WTC11 (cell line): ENCODE measurements around the gene COLQ. TPM values are rescaled to one million over a fixed set of nuclear protein-coding genes. Genes with fewer than 3 reads are reported as not detected.

ENCODE experiments used
- ELF4 ChIP-seq: sonication (generic); formaldehyde crosslinking; IDR thresholded peaks from 2 replicates; pipeline ENCODE4 v1.8.1; 2022; ENCODE audit warnings: low read depth, mild to moderate bottlenecking, moderate library complexity, missing genetic modification reagents
- EMX1 ChIP-seq: fragments of 250-450 bp; sonication (Bioruptor Pico); IDR thresholded peaks from 2 replicates; pipeline ENCODE4 v1.8.0; 2021; ENCODE audit warnings: mild to moderate bottlenecking
- ESRRA ChIP-seq: sonication (generic); formaldehyde crosslinking; IDR thresholded peaks from 2 replicates; pipeline ENCODE4 v1.8.1; 2022; ENCODE audit warnings: mild to moderate bottlenecking, missing genetic modification reagents, borderline replicate concordance
- GABPB1 ChIP-seq: sonication (generic); formaldehyde crosslinking; IDR thresholded peaks from 2 replicates; pipeline ENCODE4 v1.8.1; 2023; ENCODE audit warnings: mild to moderate bottlenecking, missing genetic modification reagents
- KAT7 ChIP-seq: sonication (generic); formaldehyde crosslinking; IDR thresholded peaks from 2 replicates; pipeline ENCODE4 v1.8.1; 2023; ENCODE audit warnings: missing genetic modification reagents, mild to moderate bottlenecking, borderline replicate concordance
- MXD4 ChIP-seq: fragments of 250-450 bp; sonication (Bioruptor Pico); IDR thresholded peaks from 2 replicates; pipeline ENCODE4 v1.8.0; 2021; ENCODE audit warnings: mild to moderate bottlenecking, moderate library complexity, borderline replicate concordance
- NFYB ChIP-seq: sonication (generic); formaldehyde crosslinking; conservative IDR thresholded peaks from 2 replicates; pipeline ENCODE4 v1.8.0; 2022; ENCODE audit warnings: low read depth, missing genetic modification reagents
- NR3C1 ChIP-seq: sonication (generic); formaldehyde crosslinking; conservative IDR thresholded peaks from 2 replicates; pipeline ENCODE4 v1.8.1; 2023; ENCODE audit warnings: low read depth, mild to moderate bottlenecking, missing genetic modification reagents
- ZNF121 ChIP-seq: sonication (generic); formaldehyde crosslinking; IDR thresholded peaks from 2 replicates; pipeline ENCODE4 v1.8.0; 2023; ENCODE audit warnings: missing genetic modification reagents
- ZNF232 ChIP-seq: sonication (generic); formaldehyde crosslinking; IDR thresholded peaks from 2 replicates; pipeline ENCODE4 v1.8.0; 2022; ENCODE audit warnings: mild to moderate bottlenecking, missing genetic modification reagents
- ZNF396 ChIP-seq: fragments of 250-450 bp; sonication (Bioruptor Pico); IDR thresholded peaks from 2 replicates; pipeline ENCODE4 v1.8.0; 2021; ENCODE audit warnings: mild to moderate bottlenecking, moderate library complexity, borderline replicate concordance
- total RNA-seq: library from RNA; stranded (reverse); gene quantifications from 3 replicates; pipeline ENCODE4 v1.2.3, GENCODE V29; 2021
- TF ChIP-seq, protein P1 (sequence below): sonication (generic); formaldehyde crosslinking; IDR thresholded peaks from 2 replicates; pipeline ENCODE4 v1.8.0; 2022; ENCODE audit warnings: mild to moderate bottlenecking, missing genetic modification reagents
- TF ChIP-seq, protein P2 (sequence below): fragments of 250-450 bp; sonication (Bioruptor Pico); IDR thresholded peaks from 2 replicates; pipeline ENCODE4 v1.8.0; 2021; ENCODE audit warnings: mild to moderate bottlenecking
- TF ChIP-seq, protein P3 (sequence below): sonication (generic); formaldehyde crosslinking; IDR thresholded peaks from 2 replicates; pipeline ENCODE4 v1.8.1; 2023; ENCODE audit warnings: mild to moderate bottlenecking, moderate library complexity, missing genetic modification reagents
- TF ChIP-seq, protein P4 (sequence below): fragments of 200-600 bp; IDR thresholded peaks from 2 replicates; pipeline ENCODE4 v1.8.0; 2022; ENCODE audit warnings: antibody characterized with exemption
- TF ChIP-seq, protein P5 (sequence below): fragments of 250-450 bp; sonication (Bioruptor Pico); IDR thresholded peaks from 2 replicates; pipeline ENCODE4 v2.1.2; 2022; ENCODE audit warnings: mild to moderate bottlenecking, moderate library complexity
- TF ChIP-seq, protein P6 (sequence below): sonication (generic); formaldehyde crosslinking; IDR thresholded peaks from 2 replicates; pipeline ENCODE4 v1.8.1; 2023; ENCODE audit warnings: mild to moderate bottlenecking, missing genetic modification reagents, borderline replicate concordance
- TF ChIP-seq, protein P7 (sequence below): fragments of 250-450 bp; sonication (Bioruptor Pico); conservative IDR thresholded peaks from 2 replicates; pipeline ENCODE4 v1.9.0; 2021; ENCODE audit warnings: mild to moderate bottlenecking
- TF ChIP-seq, protein P8 (sequence below): sonication (generic); formaldehyde crosslinking; conservative IDR thresholded peaks from 2 replicates; pipeline ENCODE4 v1.8.1; 2022; ENCODE audit warnings: mild to moderate bottlenecking, missing genetic modification reagents
- TF ChIP-seq, protein P9 (sequence below): sonication (generic); formaldehyde crosslinking; IDR thresholded peaks from 2 replicates; pipeline ENCODE4 v1.8.1; 2022; ENCODE audit warnings: mild to moderate bottlenecking, missing genetic modification reagents, moderate library complexity, borderline replicate concordance

COLQ gene
- total RNA-seq, 1 experiment from 2014 or later, result 2.2 TPM

DNA sequence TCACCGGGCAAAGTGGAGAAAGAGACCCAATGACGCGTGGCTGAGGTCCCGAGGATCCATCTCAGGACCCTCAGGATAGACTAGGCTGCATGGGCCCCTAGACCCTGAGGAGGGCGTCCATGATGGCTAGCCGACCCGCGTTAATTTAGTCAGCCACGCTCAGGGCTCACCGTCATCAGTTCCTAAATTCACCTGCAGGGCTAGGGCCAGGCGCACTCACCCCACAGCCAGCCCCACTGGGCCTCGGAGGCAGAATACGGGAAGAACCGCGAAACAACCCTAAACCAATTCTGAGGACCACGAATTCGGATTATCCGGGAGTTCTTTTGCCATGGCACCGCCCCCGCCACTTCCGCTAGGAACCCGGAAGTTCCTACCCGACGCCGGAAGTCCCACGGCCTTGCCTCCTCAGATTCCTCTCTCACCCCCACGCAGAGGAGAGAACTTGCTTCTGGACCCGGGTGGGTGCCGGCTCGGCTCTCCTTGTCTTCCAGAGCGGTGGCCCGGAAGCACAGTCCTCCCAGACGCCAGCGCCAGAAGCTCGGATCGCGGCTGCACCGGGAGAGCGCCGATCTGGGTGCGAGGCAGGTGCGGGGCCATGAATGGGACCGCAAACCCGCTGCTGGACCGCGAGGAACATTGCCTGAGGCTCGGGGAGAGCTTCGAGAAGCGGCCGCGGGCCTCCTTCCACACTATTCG is 94.2 kb downstream of the COLQ start, which contains the start of the genes EAF1 and METTL6 (continued):
- no peak for TF ChIP-seq NR3C1 (CRISPR knock-in tag)
- TF ChIP-seq NFYB (CRISPR knock-in tag), result no peak
- TF ChIP-seq, protein P1, sequence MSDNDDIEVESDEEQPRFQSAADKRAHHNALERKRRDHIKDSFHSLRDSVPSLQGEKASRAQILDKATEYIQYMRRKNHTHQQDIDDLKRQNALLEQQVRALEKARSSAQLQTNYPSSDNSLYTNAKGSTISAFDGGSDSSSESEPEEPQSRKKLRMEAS (CRISPR knock-in tag), result peak; percentile 65; the same call in 1 of the 2 replicates
- peak; percentile 97 for TF ChIP-seq KAT7 (CRISPR knock-in tag)
- TF ChIP-seq, protein P2, sequence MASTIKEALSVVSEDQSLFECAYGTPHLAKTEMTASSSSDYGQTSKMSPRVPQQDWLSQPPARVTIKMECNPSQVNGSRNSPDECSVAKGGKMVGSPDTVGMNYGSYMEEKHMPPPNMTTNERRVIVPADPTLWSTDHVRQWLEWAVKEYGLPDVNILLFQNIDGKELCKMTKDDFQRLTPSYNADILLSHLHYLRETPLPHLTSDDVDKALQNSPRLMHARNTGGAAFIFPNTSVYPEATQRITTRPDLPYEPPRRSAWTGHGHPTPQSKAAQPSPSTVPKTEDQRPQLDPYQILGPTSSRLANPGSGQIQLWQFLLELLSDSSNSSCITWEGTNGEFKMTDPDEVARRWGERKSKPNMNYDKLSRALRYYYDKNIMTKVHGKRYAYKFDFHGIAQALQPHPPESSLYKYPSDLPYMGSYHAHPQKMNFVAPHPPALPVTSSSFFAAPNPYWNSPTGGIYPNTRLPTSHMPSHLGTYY, result no peak
- TF ChIP-seq, protein P3, sequence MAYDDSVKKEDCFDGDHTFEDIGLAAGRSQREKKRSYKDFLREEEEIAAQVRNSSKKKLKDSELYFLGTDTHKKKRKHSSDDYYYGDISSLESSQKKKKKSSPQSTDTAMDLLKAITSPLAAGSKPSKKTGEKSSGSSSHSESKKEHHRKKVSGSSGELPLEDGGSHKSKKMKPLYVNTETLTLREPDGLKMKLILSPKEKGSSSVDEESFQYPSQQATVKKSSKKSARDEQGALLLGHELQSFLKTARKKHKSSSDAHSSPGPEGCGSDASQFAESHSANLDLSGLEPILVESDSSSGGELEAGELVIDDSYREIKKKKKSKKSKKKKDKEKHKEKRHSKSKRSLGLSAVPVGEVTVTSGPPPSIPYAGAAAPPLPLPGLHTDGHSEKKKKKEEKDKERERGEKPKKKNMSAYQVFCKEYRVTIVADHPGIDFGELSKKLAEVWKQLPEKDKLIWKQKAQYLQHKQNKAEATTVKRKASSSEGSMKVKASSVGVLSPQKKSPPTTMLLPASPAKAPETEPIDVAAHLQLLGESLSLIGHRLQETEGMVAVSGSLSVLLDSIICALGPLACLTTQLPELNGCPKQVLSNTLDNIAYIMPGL (CRISPR knock-in tag), result 0 out of 2 replicates have a peak, but pooled peaks have one; percentile 25
- no peak for TF ChIP-seq ELF4 (CRISPR knock-in tag)
- TF ChIP-seq, protein P4, sequence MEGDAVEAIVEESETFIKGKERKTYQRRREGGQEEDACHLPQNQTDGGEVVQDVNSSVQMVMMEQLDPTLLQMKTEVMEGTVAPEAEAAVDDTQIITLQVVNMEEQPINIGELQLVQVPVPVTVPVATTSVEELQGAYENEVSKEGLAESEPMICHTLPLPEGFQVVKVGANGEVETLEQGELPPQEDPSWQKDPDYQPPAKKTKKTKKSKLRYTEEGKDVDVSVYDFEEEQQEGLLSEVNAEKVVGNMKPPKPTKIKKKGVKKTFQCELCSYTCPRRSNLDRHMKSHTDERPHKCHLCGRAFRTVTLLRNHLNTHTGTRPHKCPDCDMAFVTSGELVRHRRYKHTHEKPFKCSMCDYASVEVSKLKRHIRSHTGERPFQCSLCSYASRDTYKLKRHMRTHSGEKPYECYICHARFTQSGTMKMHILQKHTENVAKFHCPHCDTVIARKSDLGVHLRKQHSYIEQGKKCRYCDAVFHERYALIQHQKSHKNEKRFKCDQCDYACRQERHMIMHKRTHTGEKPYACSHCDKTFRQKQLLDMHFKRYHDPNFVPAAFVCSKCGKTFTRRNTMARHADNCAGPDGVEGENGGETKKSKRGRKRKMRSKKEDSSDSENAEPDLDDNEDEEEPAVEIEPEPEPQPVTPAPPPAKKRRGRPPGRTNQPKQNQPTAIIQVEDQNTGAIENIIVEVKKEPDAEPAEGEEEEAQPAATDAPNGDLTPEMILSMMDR, result no peak
- TF ChIP-seq, protein P5, sequence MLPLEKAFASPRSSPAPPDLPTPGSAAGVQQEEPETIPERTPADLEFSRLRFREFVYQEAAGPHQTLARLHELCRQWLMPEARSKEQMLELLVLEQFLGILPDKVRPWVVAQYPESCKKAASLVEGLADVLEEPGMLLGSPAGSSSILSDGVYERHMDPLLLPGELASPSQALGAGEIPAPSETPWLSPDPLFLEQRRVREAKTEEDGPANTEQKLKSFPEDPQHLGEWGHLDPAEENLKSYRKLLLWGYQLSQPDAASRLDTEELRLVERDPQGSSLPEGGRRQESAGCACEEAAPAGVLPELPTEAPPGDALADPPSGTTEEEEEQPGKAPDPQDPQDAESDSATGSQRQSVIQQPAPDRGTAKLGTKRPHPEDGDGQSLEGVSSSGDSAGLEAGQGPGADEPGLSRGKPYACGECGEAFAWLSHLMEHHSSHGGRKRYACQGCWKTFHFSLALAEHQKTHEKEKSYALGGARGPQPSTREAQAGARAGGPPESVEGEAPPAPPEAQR (CRISPR knock-in tag), result no peak
- no peak for TF ChIP-seq ZNF396
- no peak for TF ChIP-seq ZNF121 (CRISPR knock-in tag)
- TF ChIP-seq ZNF232 (CRISPR knock-in tag), result no peak
- TF ChIP-seq, protein P6, sequence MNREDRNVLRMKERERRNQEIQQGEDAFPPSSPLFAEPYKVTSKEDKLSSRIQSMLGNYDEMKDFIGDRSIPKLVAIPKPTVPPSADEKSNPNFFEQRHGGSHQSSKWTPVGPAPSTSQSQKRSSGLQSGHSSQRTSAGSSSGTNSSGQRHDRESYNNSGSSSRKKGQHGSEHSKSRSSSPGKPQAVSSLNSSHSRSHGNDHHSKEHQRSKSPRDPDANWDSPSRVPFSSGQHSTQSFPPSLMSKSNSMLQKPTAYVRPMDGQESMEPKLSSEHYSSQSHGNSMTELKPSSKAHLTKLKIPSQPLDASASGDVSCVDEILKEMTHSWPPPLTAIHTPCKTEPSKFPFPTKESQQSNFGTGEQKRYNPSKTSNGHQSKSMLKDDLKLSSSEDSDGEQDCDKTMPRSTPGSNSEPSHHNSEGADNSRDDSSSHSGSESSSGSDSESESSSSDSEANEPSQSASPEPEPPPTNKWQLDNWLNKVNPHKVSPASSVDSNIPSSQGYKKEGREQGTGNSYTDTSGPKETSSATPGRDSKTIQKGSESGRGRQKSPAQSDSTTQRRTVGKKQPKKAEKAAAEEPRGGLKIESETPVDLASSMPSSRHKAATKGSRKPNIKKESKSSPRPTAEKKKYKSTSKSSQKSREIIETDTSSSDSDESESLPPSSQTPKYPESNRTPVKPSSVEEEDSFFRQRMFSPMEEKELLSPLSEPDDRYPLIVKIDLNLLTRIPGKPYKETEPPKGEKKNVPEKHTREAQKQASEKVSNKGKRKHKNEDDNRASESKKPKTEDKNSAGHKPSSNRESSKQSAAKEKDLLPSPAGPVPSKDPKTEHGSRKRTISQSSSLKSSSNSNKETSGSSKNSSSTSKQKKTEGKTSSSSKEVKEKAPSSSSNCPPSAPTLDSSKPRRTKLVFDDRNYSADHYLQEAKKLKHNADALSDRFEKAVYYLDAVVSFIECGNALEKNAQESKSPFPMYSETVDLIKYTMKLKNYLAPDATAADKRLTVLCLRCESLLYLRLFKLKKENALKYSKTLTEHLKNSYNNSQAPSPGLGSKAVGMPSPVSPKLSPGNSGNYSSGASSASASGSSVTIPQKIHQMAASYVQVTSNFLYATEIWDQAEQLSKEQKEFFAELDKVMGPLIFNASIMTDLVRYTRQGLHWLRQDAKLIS (CRISPR knock-in tag), result no peak
- TF ChIP-seq, protein P7, sequence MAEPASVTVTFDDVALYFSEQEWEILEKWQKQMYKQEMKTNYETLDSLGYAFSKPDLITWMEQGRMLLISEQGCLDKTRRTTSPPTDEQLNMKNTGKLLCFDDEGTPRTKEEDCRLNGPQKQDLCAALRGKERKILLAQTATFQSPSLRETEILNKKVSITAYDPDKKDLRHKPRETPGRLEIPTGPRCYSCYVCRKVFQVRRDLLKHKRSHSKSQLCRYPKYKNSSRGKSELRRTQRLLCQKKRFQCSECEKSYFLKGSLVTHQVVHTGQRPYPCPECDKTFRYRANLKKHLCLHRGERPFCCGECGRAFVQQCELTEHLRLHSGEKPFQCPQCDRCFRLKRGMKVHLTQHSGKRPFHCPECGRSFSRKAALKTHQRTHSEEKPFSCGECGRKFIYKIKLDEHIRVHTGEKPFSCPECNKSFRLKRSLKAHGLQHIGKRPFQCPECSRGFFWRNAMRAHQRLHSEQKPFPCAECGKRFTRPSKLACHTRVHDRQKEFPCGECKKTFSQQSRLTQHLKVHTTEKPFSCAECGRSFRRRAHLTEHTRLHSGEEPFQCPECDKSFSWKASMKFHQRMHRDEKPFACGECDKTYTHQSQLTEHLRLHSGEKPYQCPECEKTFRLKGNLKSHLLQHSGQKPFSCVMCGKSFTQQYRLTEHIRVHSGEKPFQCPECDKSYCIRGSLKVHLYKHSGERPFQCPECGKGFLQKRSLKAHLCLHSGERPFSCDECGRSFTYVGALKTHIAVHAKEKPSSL (CRISPR knock-in tag), result no peak
- TF ChIP-seq GABPB1 (CRISPR knock-in tag), result peak; percentile 81
- TF ChIP-seq, protein P8, sequence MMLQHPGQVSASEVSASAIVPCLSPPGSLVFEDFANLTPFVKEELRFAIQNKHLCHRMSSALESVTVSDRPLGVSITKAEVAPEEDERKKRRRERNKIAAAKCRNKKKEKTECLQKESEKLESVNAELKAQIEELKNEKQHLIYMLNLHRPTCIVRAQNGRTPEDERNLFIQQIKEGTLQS (CRISPR knock-in tag), result no peak
- TF ChIP-seq, protein P9, sequence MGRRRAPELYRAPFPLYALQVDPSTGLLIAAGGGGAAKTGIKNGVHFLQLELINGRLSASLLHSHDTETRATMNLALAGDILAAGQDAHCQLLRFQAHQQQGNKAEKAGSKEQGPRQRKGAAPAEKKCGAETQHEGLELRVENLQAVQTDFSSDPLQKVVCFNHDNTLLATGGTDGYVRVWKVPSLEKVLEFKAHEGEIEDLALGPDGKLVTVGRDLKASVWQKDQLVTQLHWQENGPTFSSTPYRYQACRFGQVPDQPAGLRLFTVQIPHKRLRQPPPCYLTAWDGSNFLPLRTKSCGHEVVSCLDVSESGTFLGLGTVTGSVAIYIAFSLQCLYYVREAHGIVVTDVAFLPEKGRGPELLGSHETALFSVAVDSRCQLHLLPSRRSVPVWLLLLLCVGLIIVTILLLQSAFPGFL (CRISPR knock-in tag), result no peak
- no peak for TF ChIP-seq ESRRA (CRISPR knock-in tag)
- no peak for TF ChIP-seq MXD4 (CRISPR knock-in tag)
- TF ChIP-seq EMX1 (CRISPR knock-in tag), result no peak
